Muscle of leg (tissue), 11 donors: Measurements from ENCODE around the gene WAS. TPM values are rescaled to one million over a fixed set of nuclear protein-coding genes. Genes with fewer than 3 reads are reported as not detected.
A peak's percentile ranks its signal among the peaks of the same experiment; 100 is the strongest.

Experiments
- DNase-seq: peaks from one replicate; pipeline ENCODE4 v3.0.0; 2013
- H3K27ac ChIP-seq: one replicate; pipeline ENCODE4 v1.5.1; 2013; ENCODE audit warnings: mild to moderate bottlenecking, low read length, control low read depth
- H3K27me3 ChIP-seq: one replicate; pipeline ENCODE4 v1.6.1; 2013; ENCODE audit warnings: low read length; ENCODE audit not compliant: control insufficient read depth, insufficient read depth
- H3K36me3 ChIP-seq: one replicate; pipeline ENCODE4 v1.6.1; 2013; ENCODE audit warnings: low read length; ENCODE audit not compliant: control insufficient read depth, insufficient read depth
- H3K4me1 ChIP-seq: one replicate; pipeline ENCODE4 v1.6.1; 2013; ENCODE audit warnings: low read length; ENCODE audit not compliant: control insufficient read depth, insufficient read depth
- H3K4me3 ChIP-seq: one replicate; pipeline ENCODE4 v1.5.1; 2013; ENCODE audit warnings: low read length, control low read depth
- H3K9me3 ChIP-seq: replicated peaks from 2 replicates; pipeline ENCODE4 v1.6.1; 2013; ENCODE audit warnings: low read depth, low read length; ENCODE audit not compliant: control insufficient read depth
- WGBS: methylation state at CpG from one replicate; pipeline ENCODE4 v1.1.5; 2013; ENCODE audit warnings: missing lambda C conversion rate; ENCODE audit not compliant: insufficient coverage; 5-methylcytosine and 5-hydroxymethylcytosine counted together
- polyA plus RNA-seq, 8 donors: library from polyadenylated mRNA; unstranded; fragments of 120-200 nt; gene quantifications; one replicate each; pipeline versions ENCODE4 v1.2.1 to v1.2.3, GENCODE V29; 2013; ENCODE audit warnings: inconsistent platforms in 1 of 8, low replicate concordance in 1 of 8; ENCODE audit not compliant: insufficient read length in 8 of 8, insufficient read depth in 1 of 8
- total RNA-seq: library from RNA; stranded (reverse); fragments of 120-200 nt; gene quantifications from one replicate; pipeline ENCODE4 v1.2.4, GENCODE V29; 2013

The WAS gene
- total and polyA plus RNA-seq, 9 donors = 2.1 to 5.9 (median 4.1) TPM

DNA sequence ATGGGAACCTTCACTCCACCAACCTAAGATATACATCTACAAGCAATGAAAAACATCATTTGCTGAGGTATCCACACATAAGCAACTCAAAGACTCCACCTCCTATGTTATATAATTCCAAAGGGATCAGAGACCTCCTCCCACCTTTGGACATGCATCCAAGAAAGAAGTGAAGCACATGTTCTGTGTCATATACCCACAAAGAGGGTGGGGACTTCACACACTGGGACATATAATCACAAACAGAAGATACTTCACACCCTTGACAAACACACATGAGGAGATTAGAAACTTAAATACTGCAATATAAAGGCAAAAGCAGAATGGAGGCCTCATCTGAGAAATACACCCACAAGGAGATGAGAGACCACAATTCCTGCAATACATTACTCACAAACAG lies 38.3 kb downstream of the WAS start:
- Histone ChIP-seq H3K36me3 (no peaks in the 10 kb centered on the region), H3K4me1 (no peaks in the 10 kb centered on the region), H3K4me3 (no peak overlapping the region), H3K27me3 (peaks cover 2% of the 10 kb centered on the region), H3K27ac (no peak overlapping the region), H3K9me3 (peaks cover 3% of the 10 kb centered on the region)
- DNase-seq = no peak

GRCh38 chrX:48726596-48726995 lies 43.0 kb downstream of the WAS start:
- DNase-seq = no peak
- Histone ChIP-seq H3K9me3 (no peaks in the 10 kb centered on the region), H3K27ac (no peak overlapping the region), H3K4me3 (no peak overlapping the region), H3K27me3 (peaks cover under 1% of the 10 kb centered on the region), H3K4me1 (no peaks in the 10 kb centered on the region), H3K36me3 (no peaks in the 10 kb centered on the region)
- no CpG with 5 or more reads among the region's 2 CpGs for WGBS

DNA sequence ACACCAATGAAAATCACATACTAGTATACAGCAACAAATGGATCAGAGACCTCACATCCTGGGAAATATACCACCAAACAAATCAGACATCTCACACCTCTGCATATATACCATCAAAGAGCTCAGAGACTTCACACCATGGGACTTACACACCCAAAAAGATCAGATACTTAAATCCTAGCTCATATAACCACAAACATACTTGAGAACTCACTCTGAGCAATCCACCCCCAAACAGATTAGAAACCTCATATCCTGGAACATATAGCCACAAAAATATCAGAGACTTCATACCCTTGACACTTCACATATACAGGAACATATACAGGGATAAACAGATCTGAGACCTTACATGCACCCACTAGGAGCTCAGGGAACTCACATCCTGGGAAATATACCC lies 45.1 kb downstream of the WAS start:
- Histone ChIP-seq H3K36me3 (no peaks in the 10 kb centered on the region), H3K4me3 (no peak overlapping the region), H3K9me3 (no peaks in the 10 kb centered on the region), H3K27ac (no peak overlapping the region), H3K4me1 (no peaks in the 10 kb centered on the region), H3K27me3 (no peaks in the 10 kb centered on the region)
- DNase-seq = no peak

DNA sequence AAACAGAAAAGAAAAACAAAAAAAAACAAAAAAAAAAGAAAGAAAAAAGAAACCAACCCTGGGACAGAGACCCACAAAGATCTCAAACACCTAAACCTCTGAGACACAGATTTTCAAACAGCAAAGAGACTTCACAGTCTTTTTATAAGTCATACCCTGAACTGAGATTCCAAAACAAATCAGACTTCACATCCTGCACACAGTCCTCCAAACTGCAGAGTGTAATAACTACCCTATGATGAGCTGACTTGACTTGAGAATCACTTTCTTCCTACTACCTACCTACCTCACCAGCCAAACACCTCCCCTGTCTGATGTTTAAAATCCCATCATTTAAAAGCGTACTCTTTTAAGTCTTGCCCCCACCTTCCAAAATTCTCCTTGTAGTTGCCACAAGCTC lies 52.7 kb downstream of the WAS start:
- no peak for DNase-seq
- peak overlapping the region; percentile 76 for H3K27ac ChIP-seq
- no peaks in the 10 kb centered on the region for H3K9me3 ChIP-seq
- no peaks in the 10 kb centered on the region for H3K36me3 ChIP-seq
- 67% methylated on average over 1 of the region's 1 CpG for WGBS
- peaks cover 3% of the 10 kb centered on the region for H3K27me3 ChIP-seq
- peaks cover 11% of the 10 kb centered on the region for H3K4me1 ChIP-seq
- H3K4me3 ChIP-seq = peak overlapping the region; percentile 61

DNA sequence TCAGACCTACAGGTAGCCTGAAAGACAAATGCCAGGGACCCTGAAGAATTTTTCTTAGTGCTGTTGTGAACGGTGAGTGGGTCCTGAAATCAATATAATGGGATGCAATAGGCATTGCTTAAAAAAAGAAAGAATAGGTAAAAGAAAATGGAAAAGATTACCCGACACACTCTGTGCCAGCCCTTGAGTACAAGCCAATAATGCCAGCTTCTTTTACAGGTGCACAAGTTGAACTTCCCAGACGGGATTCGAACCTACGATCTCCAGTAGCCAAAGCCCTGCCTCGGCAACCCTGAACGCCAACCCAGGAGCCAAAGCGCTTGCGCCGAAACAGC lies 53.2 kb downstream of the WAS start:
- H3K27ac ChIP-seq = peak overlapping the region; percentile 76
- 42% methylated on average over 10 of the region's 10 CpGs for WGBS

DNA sequence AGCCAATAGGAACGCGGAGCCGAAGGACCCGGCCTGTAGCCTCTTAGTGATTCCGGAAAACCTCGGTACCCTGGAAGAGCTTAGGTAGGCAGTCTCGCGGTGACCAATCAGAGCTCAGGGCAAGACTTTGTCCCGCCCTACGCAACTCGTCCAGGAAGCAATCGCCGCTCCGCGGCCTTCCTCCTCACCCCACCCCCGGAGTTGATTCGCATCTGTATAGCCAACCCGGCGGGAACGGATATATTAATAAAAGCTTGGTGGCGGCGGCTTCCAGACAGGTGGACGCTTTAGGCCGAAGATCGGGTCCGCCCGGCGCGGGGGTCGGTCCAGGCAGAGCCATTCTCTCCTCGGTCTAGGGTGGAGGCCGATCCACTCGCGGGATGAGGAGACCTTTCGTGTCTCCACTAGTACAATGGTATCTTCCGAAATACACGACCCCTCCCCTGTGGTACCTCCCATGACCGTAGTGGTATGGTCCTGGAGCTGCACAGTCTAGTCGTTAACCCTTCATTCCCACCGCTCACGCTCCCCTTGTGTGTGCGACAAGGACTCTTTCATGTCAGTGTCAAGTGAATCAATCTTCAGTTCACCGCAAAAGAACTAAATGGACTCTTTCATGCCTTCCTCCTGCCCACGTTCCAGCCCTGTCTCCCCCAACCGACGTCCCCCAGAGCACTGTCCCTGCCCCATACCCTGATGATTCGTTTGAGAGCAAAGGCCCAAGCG lies 53.8 kb downstream of the WAS start:
- Histone ChIP-seq H3K27me3 (peaks cover 3% of the 10 kb centered on the region), H3K9me3 (peaks cover 3% of the 10 kb centered on the region), H3K4me1 (peaks cover 11% of the 10 kb centered on the region), H3K27ac (peak overlapping the region; percentile 98), H3K36me3 (no peaks in the 10 kb centered on the region), H3K4me3 (peak overlapping the region; percentile 61)
- peak; percentile 99 for DNase-seq
- 35% methylated on average over 46 of the region's 48 CpGs for WGBS

More for the DNA sequence above, 53.2 kb downstream of the WAS start:
- Histone ChIP-seq H3K36me3 (no peaks in the 10 kb centered on the region), H3K27me3 (peaks cover 3% of the 10 kb centered on the region), H3K4me1 (peaks cover 11% of the 10 kb centered on the region), H3K9me3 (peaks cover 2% of the 10 kb centered on the region), H3K4me3 (peak overlapping the region; percentile 61)
- DNase-seq = no peak

DNA sequence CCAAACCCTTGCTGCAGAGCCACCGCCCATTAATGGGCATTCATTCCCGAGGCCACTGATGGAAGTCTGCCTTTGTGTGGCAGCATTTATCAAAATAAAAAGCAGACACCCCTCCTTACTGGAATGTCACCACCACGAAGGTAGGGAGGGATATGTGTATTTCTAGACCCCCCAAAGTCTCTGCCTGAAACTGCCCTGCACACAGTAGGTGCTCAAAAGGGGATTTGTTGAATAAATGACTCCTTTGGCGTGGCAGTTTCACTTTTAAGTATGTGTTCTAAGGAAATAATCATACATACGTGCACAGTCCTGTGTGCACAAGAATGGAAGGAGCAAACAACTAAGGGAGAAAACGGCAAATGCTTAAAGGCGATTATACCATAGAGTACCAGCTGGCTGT lies 54.3 kb downstream of the WAS start:
- DNase-seq = no peak
- peaks cover 11% of the 10 kb centered on the region for H3K4me1 ChIP-seq
- peaks cover 3% of the 10 kb centered on the region for H3K9me3 ChIP-seq
- H3K27me3 ChIP-seq = peaks cover 3% of the 10 kb centered on the region
- WGBS = 70% methylated on average over 2 of the region's 7 CpGs
- H3K36me3 ChIP-seq = no peaks in the 10 kb centered on the region
- peak overlapping the region; percentile 61 for H3K4me3 ChIP-seq
- peak overlapping the region; percentile 98 for H3K27ac ChIP-seq

Other genes with a start within 250 kb of the WAS start
- 4.2 TPM for gene SLC38A5, start 213.5 kb upstream of the WAS start, total RNA-seq
- gene SLC38A5, start 213.5 kb upstream of the WAS start, polyA plus RNA-seq = 10 to 100 TPM in 1 of 8 donors, 1 to 10 TPM in 7; 5.9 to 12.2 (median 8.4) TPM
- gene FTSJ1, start 207.6 kb upstream of the WAS start, total RNA-seq = 28.2 TPM
- gene FTSJ1, start 207.6 kb upstream of the WAS start, polyA plus RNA-seq = 10 to 100 TPM; 24.0 to 34.3 (median 26.0) TPM
- 2.6 TPM for gene PORCN, start 174.8 kb upstream of the WAS start, total RNA-seq
- 1 to 10 TPM; 3.3 to 4.7 (median 3.7) TPM for gene PORCN, start 174.8 kb upstream of the WAS start, polyA plus RNA-seq
- 23.3 TPM for gene EBP, start 162.0 kb upstream of the WAS start, total RNA-seq
- 10 to 100 TPM; 16.6 to 25.0 (median 19.6) TPM for gene EBP, start 162.0 kb upstream of the WAS start, polyA plus RNA-seq
- 3.9 TPM for gene TBC1D25, start 144.1 kb upstream of the WAS start, total RNA-seq
- gene TBC1D25, start 144.1 kb upstream of the WAS start, polyA plus RNA-seq = 10 to 100 TPM in 2 of 8 donors, 1 to 10 TPM in 6; 6.9 to 10.8 (median 9.1) TPM
- gene RBM3, start 109.3 kb upstream of the WAS start, total RNA-seq = 232 TPM
- gene RBM3, start 109.3 kb upstream of the WAS start, polyA plus RNA-seq = 100 to 1,000 TPM; 338 to 414 (median 371) TPM
- gene WDR13, start 86.3 kb upstream of the WAS start, total RNA-seq = 99.1 TPM
- 100 to 1,000 TPM in 4 of 8 donors, 10 to 100 TPM in 4; 85.8 to 128 (median 101) TPM for gene WDR13, start 86.3 kb upstream of the WAS start, polyA plus RNA-seq
- 3.1 TPM for gene SUV39H1, start 12.9 kb downstream of the WAS start, total RNA-seq
- 1 to 10 TPM; 4.0 to 5.6 (median 4.7) TPM for gene SUV39H1, start 12.9 kb downstream of the WAS start, polyA plus RNA-seq
- not detected for gene GLOD5, start 77.9 kb downstream of the WAS start, total RNA-seq
- under 1 TPM in 1 of 8 donors, not detected in 7; 0.50 TPM for gene GLOD5, start 77.9 kb downstream of the WAS start, polyA plus RNA-seq
- gene GATA1, start 102.8 kb downstream of the WAS start, total RNA-seq = 0.22 TPM
- gene GATA1, start 102.8 kb downstream of the WAS start, polyA plus RNA-seq = under 1 TPM; 0.30 to 0.98 (median 0.61) TPM
- 78.6 TPM for gene HDAC6, start 118.3 kb downstream of the WAS start, total RNA-seq
- gene HDAC6, start 118.3 kb downstream of the WAS start, polyA plus RNA-seq = 100 to 1,000 TPM in 3 of 8 donors, 10 to 100 TPM in 5; 73.8 to 112 (median 91.6) TPM
- not detected for gene ERAS, start 142.7 kb downstream of the WAS start, total RNA-seq
- under 1 TPM in 1 of 8 donors, not detected in 7; 0.10 TPM for gene ERAS, start 142.7 kb downstream of the WAS start, polyA plus RNA-seq
- not detected for gene PCSK1N, start 151.8 kb downstream of the WAS start, total RNA-seq
- gene PCSK1N, start 151.8 kb downstream of the WAS start, polyA plus RNA-seq = 1 to 10 TPM in 2 of 8 donors, under 1 TPM in 4, not detected in 2; 0.15 to 5.4 (median 0.26) TPM
- 33.7 TPM for gene TIMM17B, start 214.0 kb downstream of the WAS start, total RNA-seq
- 10 to 100 TPM; 29.0 to 44.4 (median 35.4) TPM for gene TIMM17B, start 214.0 kb downstream of the WAS start, polyA plus RNA-seq
- gene PQBP1, start 214.1 kb downstream of the WAS start, total RNA-seq = 54.4 TPM
- 10 to 100 TPM; 64.2 to 76.6 (median 70.3) TPM for gene PQBP1, start 214.1 kb downstream of the WAS start, polyA plus RNA-seq
- gene SLC35A2, start 227.8 kb downstream of the WAS start, total RNA-seq = 7.7 TPM
- gene SLC35A2, start 227.8 kb downstream of the WAS start, polyA plus RNA-seq = 10 to 100 TPM; 15.9 to 22.1 (median 17.0) TPM
- gene PIM2, start 235.2 kb downstream of the WAS start, total RNA-seq = 1.7 TPM
- 1 to 10 TPM in 7 of 8 donors, under 1 TPM in 1; 0.92 to 2.3 (median 1.7) TPM for gene PIM2, start 235.2 kb downstream of the WAS start, polyA plus RNA-seq